Mononuclear cell (primary cell): ENCODE results near the gene PTPRN2. TPM values are rescaled to one million over a fixed set of nuclear protein-coding genes. Genes with fewer than 3 reads are reported as not detected.

Source experiments
- H3K27me3 ChIP-seq: 2 replicates; pipeline ENCODE4 v1.6.0; 2011; ENCODE audit warnings: low read length, control low read depth; ENCODE audit not compliant: insufficient read depth
- H3K4me1 ChIP-seq: 2 replicates; pipeline ENCODE4 v1.5.1; 2011; ENCODE audit warnings: mild to moderate bottlenecking, low read length, control low read depth; ENCODE audit not compliant: insufficient read depth
- H3K4me3 ChIP-seq: 2 replicates; pipeline ENCODE4 v1.5.1; 2011; ENCODE audit warnings: mild to moderate bottlenecking, low read length, moderate library complexity
- H3K9me3 ChIP-seq: 2 replicates; pipeline ENCODE4 v1.5.1; 2011; ENCODE audit warnings: low read depth, mild to moderate bottlenecking, control low read depth, low read length
- total RNA-seq: library from RNA; depleted of rRNA; stranded (reverse); fragments of >200 nt; gene quantifications from one replicate; pipeline ENCODE4 v1.2.3, GENCODE V29; 2012

The PTPRN2 gene
- total RNA-seq, 1 donor: 0.31 TPM

DNA sequence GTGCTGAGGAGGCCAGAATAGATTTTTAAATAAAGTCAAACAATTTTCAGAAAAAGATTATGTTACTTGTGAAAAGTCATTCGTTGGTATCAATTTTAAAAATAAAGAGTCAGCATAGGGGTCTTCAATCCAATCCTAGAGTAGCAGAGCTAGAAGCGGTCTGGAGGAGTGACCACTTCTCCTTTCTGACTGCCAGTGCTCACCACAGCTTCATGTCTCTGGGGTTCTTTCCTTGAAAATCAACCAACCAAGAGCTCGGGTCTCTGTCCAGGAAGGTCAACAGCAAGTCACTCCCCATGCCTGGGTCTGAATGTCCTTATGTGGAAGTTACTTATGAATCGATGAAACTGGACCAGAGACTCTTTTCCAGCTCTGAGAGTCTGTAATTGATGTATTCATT, 14.3 kb downstream of the PTPRN2 start:
- Histone ChIP-seq H3K4me3 (no peak overlapping the region), H3K27me3 (peaks cover 15% of the 10 kb centered on the region), H3K9me3 (no peaks in the 10 kb centered on the region), H3K4me1 (no peaks in the 10 kb centered on the region)

GRCh38 chr7:158572000-158572828, 15.4 kb downstream of the PTPRN2 start:
- Histone ChIP-seq H3K4me3 (no peak overlapping the region), H3K9me3 (no peaks in the 10 kb centered on the region), H3K4me1 (no peaks in the 10 kb centered on the region), H3K27me3 (peaks cover 15% of the 10 kb centered on the region)

DNA sequence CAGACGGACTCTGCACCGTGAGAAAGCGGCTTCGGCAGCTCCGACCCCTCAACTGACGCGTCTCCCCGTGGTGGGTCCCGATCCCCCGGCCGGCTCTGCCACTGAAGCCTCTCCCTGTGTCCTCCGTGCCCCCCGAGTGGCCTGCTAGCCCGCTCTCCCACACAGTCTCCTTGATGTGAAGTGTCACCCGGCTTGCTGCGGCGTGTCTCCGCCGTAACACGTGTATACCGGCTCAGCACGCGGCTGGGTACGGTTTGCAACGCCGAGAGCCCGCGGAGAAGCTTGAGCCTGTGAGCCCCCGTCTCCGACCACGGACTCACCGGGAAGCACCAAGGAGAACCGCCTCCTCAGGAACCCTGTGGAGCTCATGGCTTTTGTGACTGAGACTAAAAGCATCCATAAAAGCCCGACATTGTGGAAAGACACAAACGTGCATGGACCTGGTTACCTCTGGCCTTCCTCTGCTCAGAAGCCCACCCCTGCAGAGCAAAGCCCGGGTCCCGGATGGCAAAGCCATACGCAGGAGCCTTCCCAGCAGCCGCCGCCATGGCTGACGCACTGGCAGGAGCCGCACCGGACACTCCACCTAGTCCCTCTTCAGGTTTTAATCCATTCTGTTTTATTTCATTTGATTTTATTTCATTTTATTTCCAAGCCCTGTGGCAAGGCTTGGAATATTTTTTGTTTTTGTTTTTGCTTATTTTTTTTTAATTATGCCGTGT, 17.0 kb downstream of the PTPRN2 start:
- Histone ChIP-seq H3K9me3 (no peaks in the 10 kb centered on the region), H3K4me1 (no peaks in the 10 kb centered on the region), H3K27me3 (peaks cover 15% of the 10 kb centered on the region), H3K4me3 (no peak overlapping the region)

DNA sequence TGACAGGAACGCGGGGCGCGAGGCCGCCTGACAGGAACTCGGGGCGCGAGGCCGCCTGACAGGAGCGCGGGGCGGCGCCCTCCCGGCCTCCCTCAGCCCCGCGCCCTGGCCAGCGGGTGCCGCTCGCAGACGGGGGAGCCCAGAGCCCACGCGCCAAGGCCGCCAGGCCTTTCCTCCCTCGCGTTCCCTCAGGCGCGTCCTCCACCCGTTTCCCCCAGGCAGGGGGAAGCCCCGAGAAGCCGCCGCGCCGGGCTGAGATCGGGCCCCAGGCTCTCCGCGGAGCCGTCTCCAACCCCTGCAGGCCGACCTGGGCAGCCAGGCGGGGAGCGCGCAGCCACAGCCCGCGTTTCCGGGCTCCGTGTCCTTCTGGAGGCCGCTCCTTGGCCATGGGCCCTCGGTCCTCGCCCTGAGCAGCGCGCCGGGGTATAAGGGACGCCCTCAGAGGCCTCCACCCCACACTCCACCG, 17.7 kb downstream of the PTPRN2 start:
- no peak overlapping the region for H3K4me3 ChIP-seq
- H3K27me3 ChIP-seq: peaks cover 15% of the 10 kb centered on the region
- H3K9me3 ChIP-seq: no peaks in the 10 kb centered on the region
- no peaks in the 10 kb centered on the region for H3K4me1 ChIP-seq

GRCh38 chr7:158568974-158569857, 18.4 kb downstream of the PTPRN2 start:
- peaks cover 15% of the 10 kb centered on the region for H3K27me3 ChIP-seq
- H3K9me3 ChIP-seq: no peaks in the 10 kb centered on the region
- no peak overlapping the region for H3K4me3 ChIP-seq
- H3K4me1 ChIP-seq: no peaks in the 10 kb centered on the region

DNA sequence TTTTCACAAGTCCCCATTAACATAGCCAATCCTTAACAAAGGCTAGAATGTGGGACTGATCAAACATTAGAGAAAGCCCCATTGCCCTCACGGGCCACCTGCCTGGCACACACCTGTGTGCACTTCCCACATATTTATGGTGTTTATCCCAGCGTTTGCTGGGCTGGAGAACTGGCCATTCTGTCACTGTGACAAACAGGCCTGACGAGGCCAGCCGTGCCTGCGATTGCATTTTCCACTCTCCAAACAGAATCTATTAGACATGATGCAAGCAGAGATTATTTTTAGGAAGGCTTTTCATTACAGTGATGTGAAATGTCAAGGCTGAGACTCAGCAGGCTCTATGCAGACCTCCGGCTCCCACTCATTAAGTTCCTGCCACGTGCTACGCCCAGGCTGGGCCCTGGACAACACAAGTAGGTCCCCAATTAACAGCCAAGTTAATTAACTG, 20.4 kb downstream of the PTPRN2 start:
- no peaks in the 10 kb centered on the region for H3K9me3 ChIP-seq
- H3K4me1 ChIP-seq: no peaks in the 10 kb centered on the region

GRCh38 chr7:158564663-158565035, 23.0 kb downstream of the PTPRN2 start:
- Histone ChIP-seq H3K4me1 (no peaks in the 10 kb centered on the region), H3K9me3 (no peaks in the 10 kb centered on the region), H3K27me3 (peaks cover 6% of the 10 kb centered on the region), H3K4me3 (no peak overlapping the region)

More for the DNA sequence above, 20.4 kb downstream of the PTPRN2 start:
- H3K27me3 ChIP-seq: peaks cover 14% of the 10 kb centered on the region
- no peak overlapping the region for H3K4me3 ChIP-seq

DNA sequence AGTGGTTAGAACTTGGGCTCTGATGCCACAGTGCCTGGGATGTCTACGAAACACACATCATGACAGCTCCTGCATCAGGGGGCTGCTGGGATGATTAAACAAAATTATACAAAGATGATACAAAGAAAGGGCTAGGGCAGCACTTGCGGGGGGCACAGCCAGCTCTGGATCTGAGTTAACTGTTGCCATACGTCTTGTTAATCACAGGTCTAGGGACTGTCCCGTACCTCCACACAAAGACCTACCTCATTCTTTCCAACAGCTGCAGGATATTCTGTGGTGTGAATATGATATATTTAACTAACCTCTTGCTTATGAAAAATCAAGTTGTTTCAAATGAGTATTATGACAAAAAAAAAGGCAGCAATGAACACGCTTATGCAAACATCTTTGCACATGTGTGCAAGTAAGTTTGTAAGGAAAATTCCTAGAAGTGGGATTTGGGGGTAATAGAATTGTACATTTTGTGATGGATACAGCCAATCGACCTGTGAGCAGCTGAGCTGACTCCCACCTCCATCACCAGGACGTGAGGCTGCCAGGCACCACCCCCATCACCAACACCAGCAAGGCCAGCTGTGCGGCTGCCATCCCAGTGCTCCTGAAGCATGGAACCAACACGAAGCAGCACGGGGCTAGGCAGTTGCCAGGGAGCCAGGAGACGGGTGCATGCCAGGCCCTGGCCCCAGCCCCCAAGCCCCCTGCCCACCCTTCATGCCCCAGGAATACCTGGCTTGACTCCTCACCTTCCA, 23.5 kb downstream of the PTPRN2 start:
- Histone ChIP-seq H3K4me3 (no peak overlapping the region), H3K27me3 (peaks cover 3% of the 10 kb centered on the region), H3K9me3 (no peaks in the 10 kb centered on the region), H3K4me1 (no peaks in the 10 kb centered on the region)

DNA sequence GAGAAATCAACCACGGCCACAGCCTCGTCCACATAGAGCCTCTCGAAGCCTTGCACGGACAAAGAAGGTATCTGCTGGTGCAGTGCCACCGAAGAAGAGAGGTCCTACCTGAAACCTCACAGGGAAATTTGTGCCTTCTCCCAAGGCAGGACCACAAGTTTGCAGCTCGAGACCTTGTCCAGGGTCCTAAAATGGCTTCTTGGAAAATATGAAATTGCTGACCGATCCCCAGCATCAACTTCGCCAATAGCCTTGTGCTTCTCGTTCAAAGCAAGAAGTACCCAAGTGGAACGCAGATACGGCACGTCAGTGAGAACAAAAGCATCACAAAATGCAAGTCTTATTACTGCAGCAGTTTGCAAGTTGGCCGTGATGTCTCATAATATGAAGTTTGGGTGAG, 24.6 kb downstream of the PTPRN2 start:
- H3K4me3 ChIP-seq: no peak overlapping the region
- no peaks in the 10 kb centered on the region for H3K27me3 ChIP-seq
- no peaks in the 10 kb centered on the region for H3K9me3 ChIP-seq
- no peaks in the 10 kb centered on the region for H3K4me1 ChIP-seq

GRCh38 chr7:158562517-158562916, 25.1 kb downstream of the PTPRN2 start:
- Histone ChIP-seq H3K9me3 (no peaks in the 10 kb centered on the region), H3K4me3 (no peak overlapping the region), H3K27me3 (no peaks in the 10 kb centered on the region), H3K4me1 (no peaks in the 10 kb centered on the region)

GRCh38 chr7:158561659-158562058, 26.0 kb downstream of the PTPRN2 start:
- Histone ChIP-seq H3K9me3 (no peaks in the 10 kb centered on the region), H3K4me1 (no peaks in the 10 kb centered on the region), H3K4me3 (no peak overlapping the region), H3K27me3 (no peaks in the 10 kb centered on the region)

GRCh38 chr7:158560386-158560785, 27.2 kb downstream of the PTPRN2 start:
- no peak overlapping the region for H3K4me3 ChIP-seq
- no peaks in the 10 kb centered on the region for H3K4me1 ChIP-seq
- no peaks in the 10 kb centered on the region for H3K27me3 ChIP-seq
- H3K9me3 ChIP-seq: no peaks in the 10 kb centered on the region

- H3K9me3 ChIP-seq: no peaks in the 10 kb centered on the region
- H3K4me3 ChIP-seq: no peak overlapping the region
- no peaks in the 10 kb centered on the region for H3K4me1 ChIP-seq
- H3K27me3 ChIP-seq: no peaks in the 10 kb centered on the region
These were observed 28.3 kb downstream of the PTPRN2 start for GRCh38 chr7:158559356-158559755.

- H3K27me3 ChIP-seq: no peaks in the 10 kb centered on the region
These were observed 28.8 kb downstream of the PTPRN2 start for GRCh38 chr7:158558816-158559215.

More at GRCh38 chr7:158558816-158559215, 28.8 kb downstream of the PTPRN2 start:
- no peak overlapping the region for H3K4me3 ChIP-seq
- no peaks in the 10 kb centered on the region for H3K4me1 ChIP-seq
- H3K9me3 ChIP-seq: no peaks in the 10 kb centered on the region
